ENCODE data around the gene ERCC6L.
A peak's percentile ranks its signal among the peaks of the same experiment; 100 is the strongest.
"Not testable (repeated sequence)": the region's sequence is repeated elsewhere in the genome, so short reads cannot be mapped to it uniquely, and the experiment has no call there.

Gene ERCC6L

GRCh38 chrX:72253686-72254085 is 14.9 kb upstream of the ERCC6L start:
- no peak for DNase-seq (ENCODE audit: low read depth, low spot score)

DNA sequence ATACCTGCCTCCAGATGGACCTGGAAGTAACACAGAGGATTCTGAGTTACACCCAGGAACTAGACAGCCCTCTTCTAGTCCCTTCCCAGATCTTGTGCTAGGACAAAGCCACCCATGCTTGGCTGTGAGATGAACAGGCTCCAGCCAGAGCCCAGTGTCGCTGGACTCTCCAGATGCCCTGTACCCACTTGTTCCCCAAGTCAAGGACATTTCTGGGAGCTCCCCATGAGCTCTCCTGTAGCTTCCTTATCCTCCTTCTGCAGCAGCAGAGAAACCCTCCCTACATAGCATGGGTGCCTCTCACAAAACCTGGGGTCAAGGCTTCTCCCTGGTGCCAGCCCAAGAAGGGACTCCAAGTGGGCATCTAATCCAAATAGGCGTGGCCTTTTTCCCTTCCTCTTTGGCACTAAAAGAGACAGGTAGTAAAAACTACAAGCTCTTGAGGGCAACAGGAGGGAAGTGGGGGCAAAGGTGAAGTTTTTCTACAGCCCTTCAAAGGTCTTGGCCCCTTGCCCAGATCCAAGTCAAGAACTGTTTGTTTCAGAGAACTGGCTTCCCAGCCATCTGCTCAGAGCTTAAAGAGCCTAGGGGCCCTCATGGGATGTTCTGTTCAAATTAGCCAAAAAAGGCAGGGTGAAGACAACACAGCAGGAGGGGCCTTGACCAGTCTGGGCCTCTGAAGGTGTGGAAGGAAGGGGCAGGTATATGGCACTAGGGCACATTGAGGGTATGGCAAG is 8.5 kb upstream of the ERCC6L start:
- DNase-seq (ENCODE audit: low read depth, low spot score), result no peak

- DNase-seq (ENCODE audit: low read depth, low spot score), result no peak
Observed at GRCh38 chrX:72245461-72246089, 6.7 kb upstream of the ERCC6L start.

GRCh38 chrX:72243472-72243871 is 4.6 kb upstream of the ERCC6L start:
- DNase-seq (ENCODE audit: low read depth, low spot score), result no peak

- DNase-seq (ENCODE audit: low read depth, low spot score), result no peak
Observed at GRCh38 chrX:72240976-72241375, 2.1 kb upstream of the ERCC6L start.

DNA sequence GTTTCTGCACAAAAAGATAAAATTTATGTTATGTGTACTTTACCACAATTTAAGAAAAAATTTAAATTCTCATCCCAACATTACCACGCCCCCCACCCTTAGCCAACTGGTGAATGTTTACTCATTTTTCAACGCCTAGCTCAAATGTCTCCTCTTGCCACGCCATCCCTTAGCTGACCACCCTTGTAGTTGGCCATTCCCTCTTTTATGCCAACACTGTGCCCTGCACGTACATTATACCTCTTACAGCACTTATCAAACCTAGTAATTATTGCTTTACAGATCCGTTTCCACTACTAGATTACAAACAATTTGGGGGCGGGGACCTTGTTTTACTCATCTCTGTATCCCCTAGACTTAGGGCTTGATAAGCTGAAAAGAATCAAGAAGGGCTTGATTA is 644 bp downstream of the ERCC6L start:
- DNase-seq (ENCODE audit: low read depth, low spot score), result no peak

- no peak for DNase-seq (ENCODE audit: low read depth, low spot score)
Observed at GRCh38 chrX:72236841-72237240, 2.0 kb downstream of the ERCC6L start.

- no peak for DNase-seq (ENCODE audit: low read depth, low spot score)
Observed at GRCh38 chrX:72230290-72230689, 8.5 kb downstream of the ERCC6L start.

DNA sequence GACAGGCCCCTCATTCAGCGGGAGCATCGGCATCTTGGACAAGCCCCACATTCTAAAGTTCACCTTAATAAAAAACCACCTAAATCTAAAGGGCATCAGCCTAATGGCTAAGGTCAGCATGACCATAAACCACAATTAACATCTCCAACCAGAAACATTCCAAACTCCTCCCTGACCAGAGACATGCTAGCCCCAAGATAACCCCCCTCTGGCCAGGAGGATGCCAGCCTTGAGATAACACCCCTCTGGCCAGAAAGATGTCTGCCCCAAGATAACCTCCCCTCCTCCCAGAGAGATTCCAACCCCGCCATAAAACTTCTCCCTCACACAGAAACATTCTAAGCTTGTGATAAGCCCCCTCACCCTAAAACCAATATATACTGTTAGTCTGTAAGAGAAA is 18.5 kb downstream of the ERCC6L start:
- DNase-seq (ENCODE audit: low read depth, low spot score), result not testable (repeated sequence)

- DNase-seq (ENCODE audit: low read depth, low spot score), result no peak
Observed at GRCh38 chrX:72216973-72217372, 21.9 kb downstream of the ERCC6L start.

DNA sequence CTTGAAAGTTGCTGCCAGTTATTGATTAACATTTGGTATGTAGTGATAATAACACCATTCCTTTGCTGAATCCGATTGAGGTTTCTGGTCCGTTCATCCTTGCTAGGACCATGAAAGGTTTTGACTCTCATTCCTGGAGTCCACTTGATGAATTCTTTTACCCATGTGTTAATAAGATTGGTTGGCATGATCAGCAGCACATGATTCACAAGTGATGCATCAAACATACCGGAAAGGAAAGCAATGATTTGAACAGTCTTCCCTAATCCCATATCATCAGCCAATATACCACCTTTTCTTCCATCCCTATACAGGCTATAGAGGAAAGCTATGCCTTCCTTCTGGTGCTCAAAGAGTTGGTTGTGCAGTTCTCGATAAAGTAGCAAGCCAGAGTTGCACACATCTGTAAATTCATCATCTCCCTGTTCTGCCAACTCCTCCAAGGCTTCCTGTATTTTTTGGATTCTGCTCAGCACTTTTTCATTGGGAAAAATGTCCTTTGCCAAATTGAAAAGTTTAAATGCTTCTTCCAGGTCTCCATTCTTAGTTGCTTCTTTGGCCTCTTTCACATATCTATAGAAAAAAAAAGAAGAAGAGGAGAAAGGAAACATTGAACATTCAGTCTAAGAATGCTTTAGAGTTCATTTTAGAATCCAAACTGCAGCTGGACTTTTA is 30.6 kb downstream of the ERCC6L start:
- no peak for DNase-seq (ENCODE audit: low read depth, low spot score)

DNA sequence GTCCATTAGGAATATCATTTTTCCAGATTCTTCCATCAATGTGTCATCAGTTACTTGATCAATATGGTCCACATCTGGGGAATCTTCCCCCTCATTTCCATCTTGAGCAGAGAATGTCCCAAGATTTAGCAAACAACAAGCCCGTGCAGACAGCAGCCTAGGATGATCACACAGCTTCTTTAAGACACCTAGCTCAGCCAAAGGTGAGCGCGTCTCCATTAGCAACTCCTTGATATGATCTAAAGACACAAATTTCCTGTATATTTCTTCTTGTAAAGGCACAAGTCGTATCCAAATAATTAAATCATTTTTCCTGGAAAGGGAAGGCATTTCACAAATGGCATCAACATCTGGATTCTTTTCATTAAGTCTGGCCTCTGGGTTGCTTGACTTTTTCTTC is 31.5 kb downstream of the ERCC6L start:
- DNase-seq (ENCODE audit: low read depth, low spot score), result no peak

- no peak for DNase-seq (ENCODE audit: low read depth, low spot score)
Observed at GRCh38 chrX:72205706-72206105, 33.1 kb downstream of the ERCC6L start.

GRCh38 chrX:72203421-72203820 is 35.4 kb downstream of the ERCC6L start:
- no peak for DNase-seq (ENCODE audit: low read depth, low spot score)

DNA sequence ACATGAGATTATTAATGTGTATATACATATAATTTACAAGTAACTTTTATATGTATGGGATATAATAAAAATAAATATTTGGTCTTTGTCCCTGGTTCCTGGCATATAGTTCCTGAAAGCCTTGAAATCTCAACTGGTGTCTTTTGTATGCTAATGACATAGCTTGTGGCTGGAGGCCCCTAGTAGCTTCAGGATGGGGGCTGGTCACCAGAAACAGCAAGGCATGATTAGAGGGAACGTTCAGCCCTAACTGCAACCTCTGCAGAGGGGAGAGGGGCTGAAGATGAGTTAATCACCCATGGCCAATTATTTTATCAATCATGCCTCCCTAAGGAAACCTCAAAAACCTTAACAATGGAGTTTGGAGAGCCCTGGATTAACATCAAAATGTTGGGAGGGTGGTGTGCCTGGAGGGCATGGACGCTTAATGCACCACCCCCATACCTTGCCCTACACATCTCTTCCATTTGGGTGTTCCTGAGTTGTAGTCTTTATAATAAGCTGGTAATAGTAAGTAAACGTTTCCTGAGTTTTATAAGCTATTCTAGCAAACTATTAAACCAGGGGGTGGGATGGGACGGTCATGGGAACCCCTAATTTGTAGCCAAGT is 35.9 kb downstream of the ERCC6L start:
- no peak for DNase-seq (ENCODE audit: low read depth, low spot score)

GRCh38 chrX:72201836-72202536 is 36.8 kb downstream of the ERCC6L start:
- DNase-seq (ENCODE audit: low read depth, low spot score), result peak; percentile 43

- no peak for DNase-seq (ENCODE audit: low read depth, low spot score)
Observed at GRCh38 chrX:72182924-72183323, 55.9 kb downstream of the ERCC6L start.

GRCh38 chrX:72181178-72182125 is 57.4 kb downstream of the ERCC6L start, which contains the start of gene PIN4:
PIN4 (plus strand) TSS chrX:72181757; CDS start chrX:72181786, 29 bp downstream.
- DNase-seq (ENCODE audit: low read depth, low spot score), result peak; percentile 89

GRCh38 chrX:72180539-72180938 is 58.3 kb downstream of the ERCC6L start:
- no peak for DNase-seq (ENCODE audit: low read depth, low spot score)

DNA sequence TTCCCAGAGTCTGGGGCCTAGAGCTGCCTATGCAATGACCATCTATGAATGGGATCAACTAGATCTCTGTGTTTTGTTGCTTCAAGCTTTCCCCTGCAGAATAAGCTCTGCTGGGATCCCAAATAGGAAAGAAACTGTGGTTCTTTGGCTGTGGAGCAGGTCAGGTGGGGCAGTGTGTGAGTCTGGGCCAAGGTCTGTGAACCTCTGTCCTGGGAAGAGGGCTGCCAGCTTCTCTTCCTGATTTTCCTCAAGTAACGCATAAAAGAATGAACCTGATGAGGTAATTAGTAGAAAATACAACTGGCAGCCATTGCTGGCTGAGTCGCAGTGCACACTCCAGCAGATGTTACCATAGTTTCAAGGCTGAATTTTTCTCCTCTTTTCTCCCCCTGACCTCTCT is 61.8 kb downstream of the ERCC6L start:
- no peak for DNase-seq (ENCODE audit: low read depth, low spot score)

DNA sequence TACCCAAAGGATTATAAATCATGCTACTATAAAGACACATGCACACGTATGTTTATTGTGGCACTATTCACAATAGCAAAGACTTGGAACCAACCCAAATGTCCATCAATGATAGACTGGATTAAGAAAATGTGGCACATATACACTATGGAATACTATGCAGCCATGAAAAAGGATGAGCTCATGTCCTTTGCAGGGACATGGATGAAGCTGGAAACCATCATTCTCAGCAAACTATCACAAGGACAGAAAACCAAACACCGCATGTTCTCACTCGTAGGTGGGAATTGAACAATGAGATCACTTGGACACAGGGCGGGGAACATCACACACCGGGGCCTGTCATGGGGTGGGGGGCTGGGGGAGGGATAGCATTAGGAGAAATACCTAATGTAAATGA is 62.5 kb downstream of the ERCC6L start:
- DNase-seq (ENCODE audit: low read depth, low spot score), result not testable (repeated sequence)

Measured in smooth muscle cell of the brain vasculature (primary cell).